Measurements from ENCODE around the gene KCNG2. TPM values are rescaled to one million over a fixed set of nuclear protein-coding genes. Genes with fewer than 3 reads are reported as not detected.

The KCNG2 gene
- total RNA-seq, 1 experiment from 2014 or later = not detected

- Histone ChIP-seq H3K9me2 (ENCODE audit: insufficient read depth) (no peaks in the 10 kb centered on the region), H3K79me2 (ENCODE audit: low read depth) (no peaks in the 10 kb centered on the region), H3K4me1 (replicated peaks; ENCODE audit: insufficient read depth) (peaks cover 16% of the 10 kb centered on the region), H2AFZ (no peak overlapping the region), H3K4me3 (no peak overlapping the region), H3K36me3 (ENCODE audit: low read depth) (no peaks in the 10 kb centered on the region), H4K20me1 (ENCODE audit: insufficient read depth) (no peaks in the 10 kb centered on the region), H3K27me3 (ENCODE audit: insufficient read depth, low read depth) (peaks cover 59% of the 10 kb centered on the region), H3K9me3 (ENCODE audit: insufficient read depth, low read depth) (no peaks in the 10 kb centered on the region), H3K27ac (no peak overlapping the region), H3F3A (ENCODE audit: insufficient read depth, low read depth) (no peaks in the 10 kb centered on the region), H3K4me2 (no peak overlapping the region)
- ChIA-PET CTCF (no interaction called here), POLR2A (ENCODE audit: unreplicated experiment) (no interaction called here)
- DNase-seq = no peak
- no TSS peak for BruUV-seq (replicated peaks)
- intact Hi-C loops (cut with micrococcal nuclease; ENCODE audit: unreplicated experiment) = no loop called here
- TF ChIP-seq CTCF (conservative IDR thresholded peaks at IDR 0.05) (no peak), EZH2 (IDR thresholded peaks at IDR 0.05; ENCODE audit: low read depth) (no peak)
These were observed 61.6 kb downstream of the KCNG2 start for GRCh38 chr18:79859314-79859713.

DNA sequence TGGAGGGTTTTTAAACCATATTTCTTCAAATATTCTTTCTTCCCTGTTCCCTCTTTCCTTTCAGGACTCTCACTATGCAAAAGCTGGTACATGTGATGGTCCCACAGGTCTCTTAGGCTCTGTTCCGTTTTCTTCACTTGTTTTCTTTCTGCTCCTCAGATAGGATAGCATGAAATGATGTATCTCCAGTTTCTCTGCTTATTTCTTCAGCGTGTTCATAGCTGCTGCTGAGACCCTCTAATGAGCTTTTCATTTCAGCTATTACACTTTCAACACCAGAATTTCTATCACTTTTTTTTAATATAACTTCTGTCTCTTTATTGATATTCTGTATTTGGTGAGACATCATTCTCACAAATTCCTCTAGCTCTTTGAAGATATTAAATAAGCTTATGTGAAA lies 63.9 kb downstream of the KCNG2 start:
- intact Hi-C loops (cut with micrococcal nuclease; ENCODE audit: unreplicated experiment) = no loop called here
- no peak for DNase-seq
- Histone ChIP-seq H3K27me3 (ENCODE audit: insufficient read depth, low read depth) (peaks cover 51% of the 10 kb centered on the region), H3K27ac (no peak overlapping the region), H2AFZ (no peak overlapping the region), H3F3A (ENCODE audit: insufficient read depth, low read depth) (no peaks in the 10 kb centered on the region), H3K4me3 (no peak overlapping the region), H3K79me2 (ENCODE audit: low read depth) (no peaks in the 10 kb centered on the region), H3K9me3 (ENCODE audit: insufficient read depth, low read depth) (no peaks in the 10 kb centered on the region), H3K4me1 (replicated peaks; ENCODE audit: insufficient read depth) (no peaks in the 10 kb centered on the region), H3K4me2 (no peak overlapping the region), H3K9me2 (ENCODE audit: insufficient read depth) (no peaks in the 10 kb centered on the region), H4K20me1 (ENCODE audit: insufficient read depth) (no peaks in the 10 kb centered on the region), H3K36me3 (ENCODE audit: low read depth) (no peaks in the 10 kb centered on the region)
- ChIA-PET POLR2A (ENCODE audit: unreplicated experiment) (no interaction called here), CTCF (no interaction called here)
- no TSS peak for BruUV-seq (replicated peaks)
- TF ChIP-seq CTCF (conservative IDR thresholded peaks at IDR 0.05) (no peak), EZH2 (IDR thresholded peaks at IDR 0.05; ENCODE audit: low read depth) (no peak)

- H4K20me1 ChIP-seq (ENCODE audit: insufficient read depth) = no peaks in the 10 kb centered on the region
- no peak overlapping the region for H3K4me2 ChIP-seq
- TF ChIP-seq CTCF (conservative IDR thresholded peaks at IDR 0.05) = no peak
- no peak for TF ChIP-seq EZH2 (IDR thresholded peaks at IDR 0.05; ENCODE audit: low read depth)
- no peaks in the 10 kb centered on the region for H3K9me3 ChIP-seq (ENCODE audit: insufficient read depth, low read depth)
- H3K36me3 ChIP-seq (ENCODE audit: low read depth) = no peaks in the 10 kb centered on the region
- no peaks in the 10 kb centered on the region for H3K79me2 ChIP-seq (ENCODE audit: low read depth)
- BruUV-seq (replicated peaks) = no TSS peak
- ChIA-PET POLR2A (ENCODE audit: unreplicated experiment) (no interaction called here), CTCF (no interaction called here)
- no peak overlapping the region for H3K4me3 ChIP-seq
- no peaks in the 10 kb centered on the region for H3F3A ChIP-seq (ENCODE audit: insufficient read depth, low read depth)
- H2AFZ ChIP-seq = no peak overlapping the region
- peaks cover 51% of the 10 kb centered on the region for H3K27me3 ChIP-seq (ENCODE audit: insufficient read depth, low read depth)
- intact Hi-C loops (cut with micrococcal nuclease; ENCODE audit: unreplicated experiment) = no loop called here
- DNase-seq = no peak
- H3K9me2 ChIP-seq (ENCODE audit: insufficient read depth) = no peaks in the 10 kb centered on the region
- no peaks in the 10 kb centered on the region for H3K4me1 ChIP-seq (replicated peaks; ENCODE audit: insufficient read depth)
- no peak overlapping the region for H3K27ac ChIP-seq
These were observed 64.8 kb downstream of the KCNG2 start for GRCh38 chr18:79862562-79862961.
